ENCODE results near the gene GKN1. TPM values are rescaled to one million over a fixed set of nuclear protein-coding genes. Genes with fewer than 3 reads are reported as not detected.

GKN1 gene
- total and polyA plus RNA-seq, 2 of the 8 experiments (the other 6 are each of a cell fraction or from before 2014, with no cell fraction given): not detected

- TF ChIP-seq, protein P1, sequence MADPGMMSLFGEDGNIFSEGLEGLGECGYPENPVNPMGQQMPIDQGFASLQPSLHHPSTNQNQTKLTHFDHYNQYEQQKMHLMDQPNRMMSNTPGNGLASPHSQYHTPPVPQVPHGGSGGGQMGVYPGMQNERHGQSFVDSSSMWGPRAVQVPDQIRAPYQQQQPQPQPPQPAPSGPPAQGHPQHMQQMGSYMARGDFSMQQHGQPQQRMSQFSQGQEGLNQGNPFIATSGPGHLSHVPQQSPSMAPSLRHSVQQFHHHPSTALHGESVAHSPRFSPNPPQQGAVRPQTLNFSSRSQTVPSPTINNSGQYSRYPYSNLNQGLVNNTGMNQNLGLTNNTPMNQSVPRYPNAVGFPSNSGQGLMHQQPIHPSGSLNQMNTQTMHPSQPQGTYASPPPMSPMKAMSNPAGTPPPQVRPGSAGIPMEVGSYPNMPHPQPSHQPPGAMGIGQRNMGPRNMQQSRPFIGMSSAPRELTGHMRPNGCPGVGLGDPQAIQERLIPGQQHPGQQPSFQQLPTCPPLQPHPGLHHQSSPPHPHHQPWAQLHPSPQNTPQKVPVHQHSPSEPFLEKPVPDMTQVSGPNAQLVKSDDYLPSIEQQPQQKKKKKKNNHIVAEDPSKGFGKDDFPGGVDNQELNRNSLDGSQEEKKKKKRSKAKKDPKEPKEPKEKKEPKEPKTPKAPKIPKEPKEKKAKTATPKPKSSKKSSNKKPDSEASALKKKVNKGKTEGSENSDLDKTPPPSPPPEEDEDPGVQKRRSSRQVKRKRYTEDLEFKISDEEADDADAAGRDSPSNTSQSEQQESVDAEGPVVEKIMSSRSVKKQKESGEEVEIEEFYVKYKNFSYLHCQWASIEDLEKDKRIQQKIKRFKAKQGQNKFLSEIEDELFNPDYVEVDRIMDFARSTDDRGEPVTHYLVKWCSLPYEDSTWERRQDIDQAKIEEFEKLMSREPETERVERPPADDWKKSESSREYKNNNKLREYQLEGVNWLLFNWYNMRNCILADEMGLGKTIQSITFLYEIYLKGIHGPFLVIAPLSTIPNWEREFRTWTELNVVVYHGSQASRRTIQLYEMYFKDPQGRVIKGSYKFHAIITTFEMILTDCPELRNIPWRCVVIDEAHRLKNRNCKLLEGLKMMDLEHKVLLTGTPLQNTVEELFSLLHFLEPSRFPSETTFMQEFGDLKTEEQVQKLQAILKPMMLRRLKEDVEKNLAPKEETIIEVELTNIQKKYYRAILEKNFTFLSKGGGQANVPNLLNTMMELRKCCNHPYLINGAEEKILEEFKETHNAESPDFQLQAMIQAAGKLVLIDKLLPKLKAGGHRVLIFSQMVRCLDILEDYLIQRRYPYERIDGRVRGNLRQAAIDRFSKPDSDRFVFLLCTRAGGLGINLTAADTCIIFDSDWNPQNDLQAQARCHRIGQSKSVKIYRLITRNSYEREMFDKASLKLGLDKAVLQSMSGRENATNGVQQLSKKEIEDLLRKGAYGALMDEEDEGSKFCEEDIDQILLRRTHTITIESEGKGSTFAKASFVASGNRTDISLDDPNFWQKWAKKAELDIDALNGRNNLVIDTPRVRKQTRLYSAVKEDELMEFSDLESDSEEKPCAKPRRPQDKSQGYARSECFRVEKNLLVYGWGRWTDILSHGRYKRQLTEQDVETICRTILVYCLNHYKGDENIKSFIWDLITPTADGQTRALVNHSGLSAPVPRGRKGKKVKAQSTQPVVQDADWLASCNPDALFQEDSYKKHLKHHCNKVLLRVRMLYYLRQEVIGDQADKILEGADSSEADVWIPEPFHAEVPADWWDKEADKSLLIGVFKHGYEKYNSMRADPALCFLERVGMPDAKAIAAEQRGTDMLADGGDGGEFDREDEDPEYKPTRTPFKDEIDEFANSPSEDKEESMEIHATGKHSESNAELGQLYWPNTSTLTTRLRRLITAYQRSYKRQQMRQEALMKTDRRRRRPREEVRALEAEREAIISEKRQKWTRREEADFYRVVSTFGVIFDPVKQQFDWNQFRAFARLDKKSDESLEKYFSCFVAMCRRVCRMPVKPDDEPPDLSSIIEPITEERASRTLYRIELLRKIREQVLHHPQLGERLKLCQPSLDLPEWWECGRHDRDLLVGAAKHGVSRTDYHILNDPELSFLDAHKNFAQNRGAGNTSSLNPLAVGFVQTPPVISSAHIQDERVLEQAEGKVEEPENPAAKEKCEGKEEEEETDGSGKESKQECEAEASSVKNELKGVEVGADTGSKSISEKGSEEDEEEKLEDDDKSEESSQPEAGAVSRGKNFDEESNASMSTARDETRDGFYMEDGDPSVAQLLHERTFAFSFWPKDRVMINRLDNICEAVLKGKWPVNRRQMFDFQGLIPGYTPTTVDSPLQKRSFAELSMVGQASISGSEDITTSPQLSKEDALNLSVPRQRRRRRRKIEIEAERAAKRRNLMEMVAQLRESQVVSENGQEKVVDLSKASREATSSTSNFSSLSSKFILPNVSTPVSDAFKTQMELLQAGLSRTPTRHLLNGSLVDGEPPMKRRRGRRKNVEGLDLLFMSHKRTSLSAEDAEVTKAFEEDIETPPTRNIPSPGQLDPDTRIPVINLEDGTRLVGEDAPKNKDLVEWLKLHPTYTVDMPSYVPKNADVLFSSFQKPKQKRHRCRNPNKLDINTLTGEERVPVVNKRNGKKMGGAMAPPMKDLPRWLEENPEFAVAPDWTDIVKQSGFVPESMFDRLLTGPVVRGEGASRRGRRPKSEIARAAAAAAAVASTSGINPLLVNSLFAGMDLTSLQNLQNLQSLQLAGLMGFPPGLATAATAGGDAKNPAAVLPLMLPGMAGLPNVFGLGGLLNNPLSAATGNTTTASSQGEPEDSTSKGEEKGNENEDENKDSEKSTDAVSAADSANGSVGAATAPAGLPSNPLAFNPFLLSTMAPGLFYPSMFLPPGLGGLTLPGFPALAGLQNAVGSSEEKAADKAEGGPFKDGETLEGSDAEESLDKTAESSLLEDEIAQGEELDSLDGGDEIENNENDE (IDR thresholded peaks at IDR 0.05; ENCODE audit: insufficient replicate concordance, low read length): no peak
- TF ChIP-seq ZNF274 (IDR thresholded peaks at IDR 0.05; ENCODE audit: borderline replicate concordance, extremely low read depth, low read length) (no peak), SP4 (IDR thresholded peaks at IDR 0.05; ENCODE audit: low read length) (no peak), CREB1 (IDR thresholded peaks at IDR 0.05) (no peak), HDAC6 (IDR thresholded peaks at IDR 0.05; ENCODE audit: low read depth, low read length) (no peak)
Measured at GRCh38 chr2:69001879-69002278, 27.4 kb downstream of the GKN1 start (continued).
